ENCODE data around the gene ALCAM. TPM values are rescaled to one million over a fixed set of nuclear protein-coding genes. Genes with fewer than 3 reads are reported as not detected.

Gene ALCAM
- polyA plus RNA-seq, 3 donors = 7.1 to 8.0 (median 7.9) TPM

GRCh38 chr3:105622169-105622568 is 255.5 kb downstream of the ALCAM start:
- Mint-ChIP-seq H3K4me3 (no peak overlapping the region), H3K27ac (no peak overlapping the region), H3K9me3 (peaks cover 0 to 21% (median 8%) of the 10 kb centered on the region in 7 donors), H3K36me3 (no peaks in the 10 kb centered on the region), H3K4me1 (peaks cover 3% of the 10 kb centered on the region), H3K27me3 (ENCODE audit: low read depth in 3 of 3) (no peaks in the 10 kb centered on the region)
- H3K9ac ChIP-seq (ENCODE audit: insufficient read depth, low read length, poor library complexity, severe bottlenecking) = no peak overlapping the region
- H2AFZ ChIP-seq (ENCODE audit: insufficient read depth, low read depth, low read length, poor library complexity, severe bottlenecking) = no peak overlapping the region
- H3K9me3 ChIP-seq (replicated peaks in 1 of 2; ENCODE audit: control insufficient read depth in 1 of 2, insufficient read depth in 1 of 2, low read length in 2 of 2) = peaks cover 0 to 8% of the 10 kb centered on the region in 2 donors
- no peak overlapping the region for H3K4me2 ChIP-seq (replicated peaks; ENCODE audit: extremely low read depth, low read length, poor library complexity, severe bottlenecking)
- H3K36me3 ChIP-seq (replicated peaks in 1 of 2; ENCODE audit: control insufficient read depth in 1 of 2, insufficient read depth in 2 of 2, low read length in 2 of 2) = no peaks in the 10 kb centered on the region
- TF ChIP-seq CTCF (IDR thresholded peaks at IDR 0.05) = no peak
- DNase-seq = no peak
- intact Hi-C loops (cut with micrococcal nuclease) = no loop called here
- no peaks in the 10 kb centered on the region for H3K79me2 ChIP-seq (ENCODE audit: insufficient read depth, low read length)
- H3K27ac ChIP-seq (ENCODE audit: low read depth in 1 of 2, low read length in 2 of 2) = no peak overlapping the region
- H4K20me1 ChIP-seq (ENCODE audit: insufficient read depth, low read length) = no peaks in the 10 kb centered on the region
- H3K4me1 ChIP-seq (ENCODE audit: control insufficient read depth in 1 of 2, insufficient read depth in 2 of 2, low read length in 2 of 2) = no peaks in the 10 kb centered on the region
- H3K4me3 ChIP-seq (replicated peaks in 1 of 3; ENCODE audit: low read depth in 2 of 3, low read length in 3 of 3) = no peak overlapping the region
- H3K27me3 ChIP-seq (ENCODE audit: control insufficient read depth in 2 of 2, insufficient read depth in 2 of 2, low read length in 2 of 2) = no peaks in the 10 kb centered on the region

Data from CD14-positive monocyte (primary cell).